ENCODE results near the gene FRAS1.
"Not testable (repeated sequence)": the region's sequence is repeated elsewhere in the genome, so short reads cannot be mapped to it uniquely, and the experiment has no call there.

FRAS1 gene

DNA sequence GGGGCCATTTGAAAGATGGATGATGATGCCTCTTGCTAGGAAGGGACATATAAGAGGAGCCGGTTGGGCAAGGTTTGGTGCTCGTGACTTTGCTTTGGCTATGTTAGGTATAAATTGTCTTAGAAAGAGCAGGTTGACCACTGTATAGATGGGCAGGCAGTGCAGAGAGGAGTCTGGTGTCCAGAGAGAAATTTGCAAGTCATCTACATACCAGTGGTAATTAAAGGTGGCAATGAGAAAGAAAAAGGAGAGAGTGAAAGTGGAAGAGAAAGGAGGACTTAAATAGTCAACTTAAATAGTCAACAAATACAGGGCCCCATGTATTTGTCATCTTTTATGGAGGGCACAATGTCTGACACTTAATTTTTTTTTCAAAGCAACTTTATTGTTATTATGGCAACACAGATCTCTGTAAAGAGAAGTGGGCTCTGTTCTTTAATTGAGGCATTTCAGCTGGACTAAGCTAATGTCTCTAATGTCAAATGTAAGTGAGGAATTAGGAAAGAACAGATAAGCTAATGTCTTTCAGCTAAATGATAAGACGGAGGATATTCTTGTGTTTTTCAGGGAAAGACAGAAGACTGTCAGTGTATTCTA, 419.1 kb downstream of the FRAS1 start:
- DNase-seq, result no peak

DNA sequence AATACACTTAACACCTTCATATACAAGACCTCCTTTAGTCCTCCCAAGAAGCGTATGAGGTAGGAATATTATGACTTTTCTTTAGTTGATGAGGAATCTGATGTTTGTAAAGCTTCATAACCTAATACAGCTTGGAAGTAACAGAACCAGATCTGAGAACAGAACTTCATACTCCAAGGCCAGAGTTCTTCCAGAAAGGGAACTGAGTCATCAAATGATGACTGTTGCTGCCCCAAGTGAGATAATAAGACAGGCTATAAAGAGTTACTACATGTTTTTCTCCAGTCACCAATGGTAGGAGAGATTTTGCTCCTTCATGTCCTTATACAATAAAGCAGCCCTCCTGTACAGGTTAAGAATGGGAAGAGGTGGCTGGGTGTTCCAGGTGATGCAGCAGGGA, 420.2 kb downstream of the FRAS1 start:
- no peak for DNase-seq

DNA sequence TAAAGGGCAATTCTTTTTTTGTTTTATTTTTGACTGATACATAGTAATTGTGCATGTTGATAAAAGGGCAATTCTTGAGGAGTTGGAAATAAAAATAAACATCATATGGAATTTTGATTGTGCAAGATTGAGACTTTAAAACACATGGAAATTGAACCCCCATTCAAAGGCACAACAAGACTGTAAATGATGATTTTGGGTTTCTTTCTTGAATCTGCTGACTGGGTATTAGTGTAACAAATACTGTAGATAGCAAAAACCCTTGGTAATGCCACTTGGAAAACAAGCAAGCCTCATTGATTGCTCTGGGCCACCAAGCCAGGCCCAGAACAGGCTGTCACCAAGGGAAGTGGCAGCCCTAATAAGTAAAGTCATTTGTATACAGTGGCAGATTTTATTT, 421.4 kb downstream of the FRAS1 start:
- DNase-seq, result no peak

DNA sequence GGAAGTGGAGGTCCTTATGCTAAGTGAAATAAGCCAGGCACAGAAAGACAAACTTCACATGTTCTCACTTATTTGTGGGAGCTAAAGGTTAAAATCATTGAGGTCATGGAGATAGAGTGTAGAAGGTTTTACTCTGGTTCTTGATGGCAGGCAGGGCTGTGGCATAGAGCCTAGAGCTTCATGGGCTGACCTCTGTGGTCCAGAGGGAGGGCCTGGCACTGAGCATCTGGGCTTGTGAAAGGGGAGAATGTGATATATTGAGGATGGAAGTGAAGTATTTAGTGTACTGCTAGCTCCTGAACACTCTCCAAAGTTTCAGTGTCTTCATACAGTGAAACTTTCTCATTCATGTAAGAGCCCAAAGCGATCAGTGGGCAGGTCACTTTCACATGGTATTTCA, 423.2 kb downstream of the FRAS1 start:
- no peak for DNase-seq

DNA sequence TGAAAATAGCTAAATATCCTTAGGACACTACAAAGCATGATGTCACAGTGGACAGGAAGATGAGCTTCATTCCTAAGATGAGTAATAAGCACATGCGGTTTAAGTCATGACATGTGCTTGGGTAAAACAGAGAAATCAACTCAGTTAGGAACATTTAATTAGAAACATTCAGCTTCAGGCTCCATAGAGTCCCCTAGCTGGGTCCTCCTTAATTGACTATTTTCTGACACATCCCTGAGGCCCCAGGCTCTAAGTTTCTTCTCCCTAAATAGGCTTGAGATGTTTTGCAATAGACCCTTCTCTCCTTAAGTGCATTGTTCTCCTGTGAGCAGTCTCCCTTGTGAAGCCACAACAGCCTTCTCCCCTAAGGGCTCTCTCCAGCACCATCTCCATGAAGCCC, 424.1 kb downstream of the FRAS1 start:
- DNase-seq, result no peak

DNA sequence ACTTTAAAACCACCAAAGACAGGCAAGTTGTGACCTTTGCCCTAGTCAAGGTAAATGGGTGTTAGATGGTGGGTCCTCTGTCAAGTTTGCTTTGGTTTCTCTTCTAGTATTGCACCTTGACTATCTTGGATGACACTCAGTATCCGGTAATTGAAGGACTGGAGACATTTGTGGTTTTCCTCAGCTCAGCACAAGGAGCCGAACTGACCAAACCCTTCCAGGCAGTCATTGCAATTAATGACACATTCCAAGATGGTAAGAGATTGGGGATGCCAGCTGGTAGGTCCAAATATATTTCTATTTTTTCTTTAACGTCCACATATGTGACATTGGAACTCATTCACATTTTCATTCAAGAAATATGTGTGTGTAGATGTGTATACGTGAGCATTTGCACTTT, 425.2 kb downstream of the FRAS1 start:
- DNase-seq, result no peak

DNA sequence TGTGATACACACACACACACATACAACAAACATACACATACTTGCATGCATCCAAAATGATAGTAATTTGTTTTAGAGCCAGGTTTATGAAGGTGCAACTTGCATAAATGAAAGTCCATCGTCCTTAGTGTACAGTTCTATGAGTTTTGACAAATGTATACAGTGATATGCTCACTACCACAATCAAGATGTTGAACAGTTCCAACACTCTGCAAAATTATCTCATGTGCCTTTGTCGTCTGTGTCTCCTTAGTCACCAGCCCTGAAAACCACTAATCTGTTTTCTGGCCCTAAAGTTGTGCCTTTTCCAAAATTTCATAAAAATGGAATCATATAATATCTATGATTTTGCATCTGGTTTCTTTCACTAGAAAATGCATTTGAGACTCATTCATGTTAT, 426.7 kb downstream of the FRAS1 start:
- DNase-seq, result no peak

DNA sequence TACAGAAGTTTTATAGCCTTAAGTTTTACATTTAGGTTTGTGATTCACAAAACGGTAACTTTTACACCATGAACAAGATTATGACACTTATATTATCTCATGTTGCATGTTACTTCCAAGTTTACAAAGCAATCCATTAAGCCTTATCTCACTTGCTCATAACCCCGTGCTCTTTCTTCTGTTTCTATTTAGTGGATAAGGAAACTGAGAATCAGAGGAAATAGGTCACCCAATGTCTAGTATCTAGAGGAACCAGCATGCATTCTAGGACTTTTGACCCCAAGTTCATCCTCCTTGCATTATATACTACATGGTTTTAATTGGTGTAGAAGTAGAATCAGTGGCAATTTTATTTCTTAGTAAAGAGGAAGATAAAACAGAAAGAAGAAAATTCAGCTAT, 427.5 kb downstream of the FRAS1 start:
- DNase-seq, result no peak

DNA sequence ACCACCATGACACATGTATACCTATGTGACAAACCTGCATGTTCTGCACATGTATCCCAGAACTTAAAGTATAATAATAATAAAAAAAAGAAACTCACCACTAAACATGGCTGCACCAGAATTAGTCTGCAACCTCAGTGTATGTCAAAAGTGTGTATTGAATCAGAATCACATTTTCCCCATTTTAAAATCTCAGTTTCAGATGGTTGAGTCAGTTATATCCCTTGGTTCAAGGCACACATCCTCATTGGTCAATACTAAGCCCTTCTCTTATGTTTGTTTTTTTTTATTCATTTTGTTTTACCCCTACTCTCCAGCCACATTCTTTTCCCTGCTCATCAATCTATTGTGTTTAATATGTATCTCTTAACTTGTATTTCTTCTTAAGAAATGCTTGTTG, 436.6 kb downstream of the FRAS1 start:
- no peak for DNase-seq

DNA sequence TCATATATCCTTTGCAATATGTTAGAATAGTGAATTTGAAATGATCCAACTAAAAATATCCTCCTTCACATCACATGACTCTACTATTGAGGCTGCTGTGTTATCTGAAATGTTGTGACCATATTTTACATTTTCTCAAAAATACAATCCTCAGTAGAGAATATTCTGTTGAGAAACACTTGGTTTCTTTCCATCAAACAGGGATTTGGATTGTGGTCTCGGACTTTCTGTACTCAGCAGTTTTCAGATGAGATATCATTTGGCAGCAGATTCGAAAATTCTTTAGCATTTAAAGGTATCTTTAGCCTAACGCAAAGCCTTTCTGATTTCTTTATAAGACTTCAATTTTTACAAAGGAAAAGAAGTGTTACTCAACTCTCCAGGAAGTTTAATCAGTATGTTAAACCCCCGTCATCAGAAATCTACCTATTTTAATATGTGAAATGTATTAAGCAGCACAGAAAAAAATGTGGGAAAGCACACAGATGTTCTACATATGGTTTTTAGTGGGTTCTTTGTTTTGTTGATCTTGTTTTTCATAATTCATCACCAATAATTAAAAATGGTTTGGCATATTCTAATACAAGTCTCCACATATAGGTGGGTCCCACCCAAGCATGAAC, 439.0 kb downstream of the FRAS1 start:
- DNase-seq, result no peak

DNA sequence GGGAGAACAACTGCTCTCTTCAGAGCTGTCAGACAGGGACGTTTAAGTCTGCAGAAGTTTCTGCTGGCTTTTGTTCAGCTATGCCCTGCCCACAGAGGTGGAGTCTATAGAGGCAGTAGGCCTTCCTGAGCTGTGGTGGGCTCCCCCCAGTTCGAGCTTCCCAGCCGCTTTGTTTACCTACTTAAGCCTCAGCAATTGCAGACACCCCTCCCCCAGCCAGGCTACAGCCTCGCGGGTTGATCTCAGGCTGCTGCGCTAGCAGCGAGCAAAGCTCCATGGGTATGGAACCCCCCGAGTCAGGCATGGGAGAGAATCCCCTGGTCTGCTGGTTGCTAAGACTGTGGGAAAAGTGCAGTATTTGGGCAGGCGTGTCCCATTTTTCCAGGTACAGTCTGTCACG, 449.1 kb downstream of the FRAS1 start:
- not testable (repeated sequence) for DNase-seq

DNA sequence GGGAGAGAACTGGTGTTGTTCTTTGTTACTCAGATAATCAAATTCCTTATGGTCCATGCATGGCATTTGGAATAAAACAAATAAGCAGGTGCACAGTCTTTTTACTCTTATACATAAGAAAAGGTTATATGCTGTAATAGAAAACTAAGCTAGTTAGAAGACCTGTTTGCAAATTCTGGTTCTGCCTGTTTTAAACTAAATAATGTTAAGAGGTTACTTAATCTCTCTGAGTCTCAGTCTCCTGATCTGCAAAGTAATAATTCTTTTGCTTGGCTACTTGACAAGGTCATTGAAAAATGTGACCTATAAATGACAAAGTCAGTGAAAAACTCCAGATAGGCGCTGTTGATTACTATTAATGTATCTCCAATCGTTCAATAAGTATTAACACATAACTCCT, 451.9 kb downstream of the FRAS1 start:
- DNase-seq, result no peak

DNA sequence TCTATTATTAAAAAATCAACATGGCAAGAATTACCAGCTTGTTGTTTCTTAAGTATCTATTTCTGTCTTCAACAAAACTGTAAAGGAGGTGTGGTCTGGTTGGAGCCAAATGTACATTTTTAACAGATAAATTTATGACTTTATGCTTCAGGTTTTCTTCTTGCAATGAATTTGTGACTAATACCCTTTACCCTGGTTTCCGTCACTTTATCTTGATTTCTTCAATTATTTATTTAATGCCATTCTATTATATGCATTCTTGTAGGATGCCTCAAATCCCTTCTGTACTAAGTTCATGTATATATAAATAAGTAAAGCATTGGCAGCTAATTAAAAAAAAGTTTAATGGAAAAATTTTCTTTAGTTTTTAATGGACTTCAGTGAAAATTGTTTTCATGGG, 453.0 kb downstream of the FRAS1 start:
- no peak for DNase-seq

DNA sequence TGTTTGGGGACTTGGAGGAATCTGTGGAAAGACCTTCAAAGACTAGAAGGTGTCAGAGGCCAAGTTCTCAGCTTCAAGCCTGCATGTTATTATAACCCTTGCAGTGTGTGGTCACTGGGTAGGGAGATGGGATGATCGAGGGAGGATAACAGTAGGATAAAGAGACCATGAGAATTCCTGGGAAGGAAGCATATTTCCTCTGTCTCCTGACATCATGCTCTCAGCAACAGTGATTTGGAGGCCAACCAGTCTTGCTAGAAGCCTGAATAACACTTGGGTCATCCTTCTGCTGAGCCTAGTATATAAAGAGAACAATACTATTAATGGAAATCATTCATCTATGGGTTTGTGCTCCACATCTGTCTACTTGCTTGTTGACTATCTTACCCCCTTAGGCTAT, 453.6 kb downstream of the FRAS1 start:
- no peak for DNase-seq

DNA sequence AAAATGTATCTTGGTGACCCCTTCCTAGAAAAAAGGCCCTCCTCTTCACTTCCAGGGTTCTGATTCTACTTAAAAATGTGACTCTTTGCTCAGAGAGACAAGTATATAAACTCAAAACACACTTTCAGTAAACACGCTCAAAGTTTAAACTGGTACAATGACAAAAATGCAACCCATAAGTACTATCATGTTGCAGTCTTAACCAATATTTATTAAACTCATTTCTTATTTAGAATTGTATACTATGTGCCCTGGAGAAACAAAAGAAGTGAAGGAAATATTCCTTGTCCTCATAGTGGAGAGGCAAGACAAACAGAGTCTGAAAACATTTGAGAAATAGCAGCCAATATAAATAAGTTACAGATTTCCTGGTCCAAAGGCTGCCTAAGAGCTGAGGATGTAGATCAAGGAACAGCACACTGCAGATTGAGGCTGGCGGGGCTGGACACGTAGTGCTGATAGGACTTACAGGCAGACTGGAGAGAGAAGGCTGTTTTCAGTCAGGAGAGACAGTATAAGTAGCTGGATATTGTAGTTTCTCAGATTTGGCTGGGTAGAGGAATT, 455.3 kb downstream of the FRAS1 start:
- no peak for DNase-seq

DNA sequence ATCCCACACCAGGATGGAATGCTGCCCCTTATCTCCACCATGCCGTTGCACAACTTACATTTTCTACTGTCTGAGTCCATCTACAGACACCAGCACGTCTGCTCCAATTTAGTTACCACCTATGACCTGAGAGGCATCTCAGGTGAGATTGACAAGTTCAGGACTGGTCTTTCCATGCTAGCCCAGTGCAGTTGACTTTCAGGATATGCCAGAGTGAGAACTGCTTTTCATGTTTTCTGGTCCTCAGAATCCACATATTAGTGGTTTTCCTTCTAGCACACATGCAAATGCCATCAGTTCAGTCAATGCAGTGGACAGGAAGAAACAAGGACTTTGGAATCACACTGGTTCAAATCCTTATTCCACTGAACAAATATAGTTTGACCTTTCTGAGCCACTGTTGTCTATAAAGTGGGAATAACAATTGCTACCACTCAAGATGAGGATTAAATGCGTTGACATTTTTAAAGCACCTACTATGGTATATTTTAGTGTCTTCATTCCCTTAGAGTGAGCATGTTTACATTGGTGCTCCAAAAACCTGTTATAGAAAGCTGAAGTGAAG, 456.4 kb downstream of the FRAS1 start:
- DNase-seq, result no peak

DNA sequence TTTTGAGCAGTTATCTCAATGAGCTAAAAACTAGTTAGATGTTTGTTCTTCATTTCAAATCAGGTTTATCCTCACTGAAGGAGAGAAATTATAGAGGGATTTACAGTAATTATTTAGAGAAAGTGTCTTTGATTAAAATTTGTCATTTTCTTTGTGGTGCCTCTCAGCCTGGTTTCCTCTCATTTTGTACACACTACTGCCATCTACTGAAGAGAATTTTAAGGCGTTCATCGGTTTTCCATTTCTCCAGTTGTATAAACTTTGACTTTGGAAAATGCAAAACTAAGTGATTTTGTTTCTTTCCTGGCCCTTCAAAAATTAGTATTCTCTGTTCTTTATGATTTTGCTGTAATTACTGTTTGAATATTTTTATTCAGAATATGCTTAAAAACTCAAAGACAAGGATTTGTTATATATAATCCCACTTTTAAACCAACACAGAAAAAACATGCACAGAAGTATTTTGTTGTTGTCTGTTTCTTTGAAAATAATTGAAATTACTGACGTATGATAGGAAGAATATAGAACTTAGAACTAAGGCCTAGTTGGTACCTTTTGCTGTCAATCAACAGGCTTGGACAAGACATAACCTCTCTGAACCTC, 460.0 kb downstream of the FRAS1 start:
- peak; percentile 9 for DNase-seq

DNA sequence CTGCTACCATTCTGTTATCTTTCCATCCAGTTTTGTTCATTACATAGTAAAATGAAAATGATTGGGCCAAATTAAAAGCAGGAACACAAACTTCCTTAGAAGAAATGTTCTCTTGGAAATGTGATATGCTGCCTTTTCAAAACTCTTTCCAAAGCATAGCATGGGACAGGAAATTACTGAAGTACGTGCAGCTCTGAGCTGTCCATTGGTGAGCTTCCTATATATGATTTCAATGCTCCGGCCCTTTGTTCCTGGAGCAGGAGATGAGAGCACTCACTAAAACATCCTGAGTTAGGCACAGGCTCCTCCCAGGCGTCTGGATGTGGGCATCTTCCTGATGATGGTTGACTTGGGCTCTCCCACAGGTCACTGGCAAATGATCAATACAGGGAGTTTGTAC, 461.4 kb downstream of the FRAS1 start:
- no peak for DNase-seq

DNA sequence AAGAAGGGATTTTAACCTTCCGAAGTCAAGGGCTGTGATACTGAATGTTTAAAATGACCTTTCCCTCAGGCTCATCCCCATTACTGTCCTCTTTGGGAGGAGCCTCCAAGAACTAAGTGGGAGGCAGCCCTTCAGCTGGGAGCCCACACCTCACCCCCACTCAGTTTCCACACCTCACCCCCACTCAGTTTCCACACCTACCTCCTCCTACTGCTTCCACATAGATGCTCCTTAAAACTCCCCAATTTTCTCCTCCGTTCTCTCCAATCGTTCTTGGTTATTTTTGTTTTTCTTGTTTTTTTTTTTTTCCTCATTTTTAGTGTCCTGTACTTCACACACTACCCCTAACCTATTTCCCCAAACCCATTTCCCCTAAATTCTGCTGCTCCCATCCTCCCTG, 462.8 kb downstream of the FRAS1 start:
- no peak for DNase-seq

DNA sequence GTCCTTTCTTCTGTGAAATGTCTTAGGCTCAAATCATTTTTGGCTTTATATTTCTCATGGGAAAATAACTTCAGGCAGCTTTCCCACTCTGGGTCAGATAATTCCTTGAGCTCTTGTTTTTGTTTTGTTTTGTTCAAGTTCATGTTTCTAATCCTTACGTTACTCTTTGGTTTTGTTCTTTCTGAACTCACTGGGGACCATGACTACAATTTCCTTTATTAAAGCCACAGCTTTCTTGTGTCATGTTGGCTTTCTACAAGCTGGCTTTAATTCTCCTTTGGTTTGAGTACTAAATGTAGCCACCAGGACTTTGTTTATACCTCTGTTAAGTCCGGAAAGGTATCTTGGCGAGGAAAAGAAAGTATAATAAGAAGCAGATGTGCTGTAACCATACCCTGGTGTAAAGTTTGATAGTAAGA, 463.7 kb downstream of the FRAS1 start:
- DNase-seq, result no peak

DNA sequence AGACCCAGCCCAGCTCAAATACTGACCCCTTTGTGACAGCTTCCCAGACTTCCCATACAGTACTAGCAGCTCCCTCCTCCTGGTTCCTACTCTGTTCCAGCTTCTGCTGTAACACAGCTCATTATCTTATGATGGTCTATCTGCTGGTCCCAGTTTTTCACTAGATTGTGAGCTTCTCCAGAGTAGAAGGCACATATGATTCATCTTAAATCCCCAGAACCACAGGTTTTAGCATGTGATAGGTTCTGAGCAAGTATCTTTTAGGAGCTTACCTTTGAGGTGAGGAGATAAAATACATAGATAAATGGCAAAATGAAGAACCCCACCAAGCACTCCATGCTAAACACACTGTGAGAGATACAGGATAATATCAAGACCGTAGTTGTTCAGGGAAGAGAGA, 466.9 kb downstream of the FRAS1 start:
- no peak for DNase-seq

DNA sequence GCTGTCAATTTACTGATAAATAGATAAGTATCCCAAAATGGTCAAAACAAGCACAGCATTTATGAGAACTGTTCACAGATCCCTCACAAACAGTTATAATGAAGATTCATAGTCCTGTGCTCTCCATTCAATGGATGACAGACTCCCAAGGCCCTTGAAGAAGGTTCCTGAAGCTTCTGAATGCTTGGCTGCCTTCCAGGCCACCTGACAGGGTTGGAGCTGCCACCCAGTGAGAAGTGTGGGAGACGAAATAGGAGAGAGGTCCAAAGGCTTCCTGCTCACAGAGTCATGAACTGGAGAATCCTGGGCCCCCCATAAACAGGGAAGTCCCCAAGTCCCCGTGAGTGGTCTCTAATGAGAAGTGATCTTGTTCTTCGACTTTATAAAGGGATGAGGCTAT, 468.4 kb downstream of the FRAS1 start:
- no peak for DNase-seq

DNA sequence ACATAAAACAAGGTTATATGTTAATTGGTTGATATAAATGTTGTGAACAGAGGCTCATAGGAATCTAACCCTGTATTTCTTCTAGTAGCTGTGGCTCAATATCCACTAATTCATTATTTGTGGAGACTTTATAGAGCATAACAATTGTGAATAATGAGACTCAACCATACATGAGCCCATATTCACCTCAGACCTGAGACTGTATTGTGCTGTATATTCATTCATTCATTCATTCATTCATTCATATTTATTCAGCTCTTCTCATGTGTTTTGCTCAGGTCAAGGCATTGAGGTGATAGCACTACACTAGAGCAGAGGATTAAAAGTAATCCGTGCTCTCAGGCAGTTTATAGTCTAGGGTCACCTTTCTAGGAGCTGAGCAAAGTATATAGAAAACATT, 470.0 kb downstream of the FRAS1 start:
- DNase-seq, result no peak

DNA sequence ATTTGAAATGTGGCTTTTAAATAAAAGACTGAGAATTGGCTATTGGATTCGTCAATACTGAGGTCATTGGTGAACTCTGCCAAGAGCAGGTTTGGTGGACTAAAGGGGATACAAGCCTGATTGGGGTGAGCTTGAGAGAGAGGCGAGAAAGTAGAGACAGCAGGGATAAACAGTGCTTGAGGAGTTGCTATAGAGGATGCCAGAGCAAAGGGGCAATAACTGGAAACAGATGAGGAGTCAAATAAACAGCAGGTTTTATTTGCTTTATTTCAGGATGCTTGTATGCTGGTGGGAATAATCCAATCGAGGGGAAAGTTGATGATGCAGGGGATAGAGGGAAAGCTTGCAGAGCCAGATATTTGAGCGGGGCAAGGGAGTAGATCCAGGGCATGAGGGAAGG, 470.4 kb downstream of the FRAS1 start:
- no peak for DNase-seq

Measured in NCI-H1105 treated with DMSO at 0.1 percent for 48 hours (cell line).